Thyroid gland (tissue), 4 donors: ENCODE data around the gene TTC3.

ENCODE experiments used
- POLR2A ChIP-seq, 2 donors: fragments of 450-650 bp; IDR thresholded peaks; one replicate each; pipeline ENCODE4 v1.6.1; 2017; ENCODE audit warnings: antibody characterized with exemption in 2 of 2, mild to moderate bottlenecking in 2 of 2, moderate library complexity in 1 of 2
- TF ChIP-seq, protein P1 (sequence below), 6 experiments: fragments of 200-600 bp in 3 of 6; fragments of 450-650 bp in 3 of 6; sonication (generic) in 3 of 6; IDR thresholded peaks; one replicate each; pipeline ENCODE4 v1.5.1; 2016 to 2019; ENCODE audit warnings: antibody characterized with exemption in 6 of 6, mild to moderate bottlenecking in 2 of 6, inconsistent platforms in 1 of 6, moderate library complexity in 1 of 6

GRCh38 chr21:37072988-37073416 lies at the start of gene TTC3, which contains the start of gene PIGP:
- peak; percentile 50 to 95 for TF ChIP-seq POLR2A (IDR thresholded peaks at IDR 0.05)
- TF ChIP-seq, protein P1, sequence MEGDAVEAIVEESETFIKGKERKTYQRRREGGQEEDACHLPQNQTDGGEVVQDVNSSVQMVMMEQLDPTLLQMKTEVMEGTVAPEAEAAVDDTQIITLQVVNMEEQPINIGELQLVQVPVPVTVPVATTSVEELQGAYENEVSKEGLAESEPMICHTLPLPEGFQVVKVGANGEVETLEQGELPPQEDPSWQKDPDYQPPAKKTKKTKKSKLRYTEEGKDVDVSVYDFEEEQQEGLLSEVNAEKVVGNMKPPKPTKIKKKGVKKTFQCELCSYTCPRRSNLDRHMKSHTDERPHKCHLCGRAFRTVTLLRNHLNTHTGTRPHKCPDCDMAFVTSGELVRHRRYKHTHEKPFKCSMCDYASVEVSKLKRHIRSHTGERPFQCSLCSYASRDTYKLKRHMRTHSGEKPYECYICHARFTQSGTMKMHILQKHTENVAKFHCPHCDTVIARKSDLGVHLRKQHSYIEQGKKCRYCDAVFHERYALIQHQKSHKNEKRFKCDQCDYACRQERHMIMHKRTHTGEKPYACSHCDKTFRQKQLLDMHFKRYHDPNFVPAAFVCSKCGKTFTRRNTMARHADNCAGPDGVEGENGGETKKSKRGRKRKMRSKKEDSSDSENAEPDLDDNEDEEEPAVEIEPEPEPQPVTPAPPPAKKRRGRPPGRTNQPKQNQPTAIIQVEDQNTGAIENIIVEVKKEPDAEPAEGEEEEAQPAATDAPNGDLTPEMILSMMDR (IDR thresholded peaks at IDR 0.05) = no peak
